ENCODE results near the gene RANBP3L. TPM values are rescaled to one million over a fixed set of nuclear protein-coding genes. Genes with fewer than 3 reads are reported as not detected.

Gene RANBP3L
- polyA plus RNA-seq, 1 of the 3 experiments (the other 2 are of a cell fraction), result not detected

- Histone ChIP-seq H3K9ac (no peak overlapping the region), H3K27me3 (ENCODE audit: insufficient read depth) (no peaks in the 10 kb centered on the region), H3K4me1 (ENCODE audit: control insufficient read depth in 1 of 2, insufficient read depth in 2 of 2, low read depth in 1 of 2, low read length in 1 of 2) (peaks cover 0 to 4% of the 10 kb centered on the region in 2 experiments; a peak in 1 of 4 replicates), H3K9me2 (no peaks in the 10 kb centered on the region), H3K27ac (ENCODE audit: low read depth in 2 of 2, low read length in 1 of 2) (no peak overlapping the region), H2AFZ (ENCODE audit: low read depth) (no peak overlapping the region), H3K79me2 (ENCODE audit: insufficient read depth) (no peaks in the 10 kb centered on the region), H3K36me3 (replicated peaks in 1 of 2; ENCODE audit: control insufficient read depth in 1 of 2, insufficient read depth in 2 of 2, low read length in 1 of 2) (peaks cover 48 to 63% of the 10 kb centered on the region in 2 experiments), H3K9me3 (no peaks in the 10 kb centered on the region), H4K20me1 (ENCODE audit: insufficient read depth) (no peaks in the 10 kb centered on the region), H3K4me3 (ENCODE audit: low read depth in 2 of 2, low read length in 1 of 2) (no peak overlapping the region), H3K4me2 (no peak overlapping the region), H3F3A (replicated peaks; ENCODE audit: insufficient read depth) (peaks cover 14% of the 10 kb centered on the region)
- WGBS (ENCODE audit: low lambda C conversion rate), result 98% methylated on average over 3 of the region's 3 CpGs
- no peak for DNase-seq
- TF ChIP-seq RAD21 (IDR thresholded peaks at IDR 0.05; ENCODE audit: low read length) (peak; percentile 63), RCOR1 (IDR thresholded peaks at IDR 0.05; ENCODE audit: low read length) (no peak)
- ChIA-PET CTCF (interaction anchor here (0.6 to 2.1 kb wide), 6 partner anchors 11 to 1267 kb away, joined by 3 to 9 read pairs (median 4); no protein-coding TSS in a partner anchor), POLR2A (no interaction called here)
Measured at GRCh38 chr5:36214436-36214835, 87.3 kb downstream of the RANBP3L start.

GRCh38 chr5:36209664-36210063 lies 92.0 kb downstream of the RANBP3L start:
- Histone ChIP-seq H3K4me2 (no peak overlapping the region), H4K20me1 (ENCODE audit: insufficient read depth) (no peaks in the 10 kb centered on the region), H3F3A (replicated peaks; ENCODE audit: insufficient read depth) (peaks cover 8% of the 10 kb centered on the region), H3K9ac (no peak overlapping the region), H3K4me3 (ENCODE audit: low read depth in 2 of 2, low read length in 1 of 2) (no peak overlapping the region), H2AFZ (ENCODE audit: low read depth) (no peak overlapping the region), H3K27me3 (ENCODE audit: insufficient read depth) (no peaks in the 10 kb centered on the region), H3K79me2 (ENCODE audit: insufficient read depth) (no peaks in the 10 kb centered on the region), H3K9me3 (no peaks in the 10 kb centered on the region), H3K4me1 (ENCODE audit: control insufficient read depth in 1 of 2, insufficient read depth in 2 of 2, low read depth in 1 of 2, low read length in 1 of 2) (no peaks in the 10 kb centered on the region), H3K9me2 (no peaks in the 10 kb centered on the region), H3K27ac (ENCODE audit: low read depth in 2 of 2, low read length in 1 of 2) (peak overlapping the region in 1 of 2 experiments; percentile 20; a peak in 2 of 4 replicates), H3K36me3 (replicated peaks in 1 of 2; ENCODE audit: control insufficient read depth in 1 of 2, insufficient read depth in 2 of 2, low read length in 1 of 2) (peaks cover 37 to 42% of the 10 kb centered on the region in 2 experiments)
- POLR2A ChIA-PET, result no interaction called here
- TF ChIP-seq FOSL2 (IDR thresholded peaks at IDR 0.05; ENCODE audit: borderline replicate concordance, low read depth) (no peak), TEAD4 (IDR thresholded peaks at IDR 0.05; ENCODE audit: borderline replicate concordance, insufficient read depth) (no peak), NRF1 (IDR thresholded peaks at IDR 0.05; ENCODE audit: low read depth, low read length) (no peak), ZBTB33 (IDR thresholded peaks at IDR 0.05; ENCODE audit: borderline replicate concordance, low read depth) (no peak), CTCF (IDR thresholded peaks at IDR 0.05) (no peak), USF1 (IDR thresholded peaks at IDR 0.05; ENCODE audit: borderline replicate concordance, low read depth) (no peak), PBX3 (IDR thresholded peaks at IDR 0.05) (no peak), RXRA (IDR thresholded peaks at IDR 0.05; ENCODE audit: borderline replicate concordance, low read depth) (no peak), FOXM1 (IDR thresholded peaks at IDR 0.05; ENCODE audit: low read depth) (no peak), TCF12 (IDR thresholded peaks at IDR 0.05) (no peak), SIN3A (IDR thresholded peaks at IDR 0.05; ENCODE audit: borderline replicate concordance, low read depth, low read length) (no peak), FOXJ3 (CRISPR knock-in tag; IDR thresholded peaks at IDR 0.05) (no peak), REST (IDR thresholded peaks at IDR 0.05; ENCODE audit: low read depth, low read length) (no peak), POLR2AphosphoS5 (IDR thresholded peaks at IDR 0.05; ENCODE audit: low read depth, low read length) (no peak), MEF2A (IDR thresholded peaks at IDR 0.05; ENCODE audit: borderline replicate concordance, low read depth) (no peak), RFX5 (IDR thresholded peaks at IDR 0.05; ENCODE audit: low read length) (no peak), CHD2 (IDR thresholded peaks at IDR 0.05; ENCODE audit: low read length, partially characterized antibody) (no peak)
- CTCF ChIA-PET, result no interaction called here
- no peak for DNase-seq
- WGBS (ENCODE audit: low lambda C conversion rate), result 81% methylated on average over 3 of the region's 3 CpGs
